H1 (cell line): ENCODE measurements around the gene HIBADH. TPM values are rescaled to one million over a fixed set of nuclear protein-coding genes. Genes with fewer than 3 reads are reported as not detected.

Experiments used
- CTCF ChIA-PET: fragments of 300-600 bp; sonication (Branson Sonifier 250); formaldehyde crosslinking; loops from one replicate; lab custom pipeline; 2021; ENCODE audit not compliant: partially characterized antibody; lab: Charles Lee
- POLR2A ChIA-PET: fragments of 300-600 bp; sonication (Branson Sonifier 250); formaldehyde crosslinking; loops from one replicate; lab custom pipeline; 2021; ENCODE audit warnings: inconsistent platforms; ENCODE audit not compliant: partially characterized antibody; lab: Charles Lee
- DNase-seq, 2 experiments: peaks; one replicate each; pipeline versions ENCODE4 v3.0.0 to v3.0.0-alpha.2; 2010 to 2022; ENCODE audit warnings: low spot score in 2 of 2, low read depth in 1 of 2, mixed read lengths in 1 of 2
- FAIRE-seq: peaks from 2 replicates; lab custom pipeline; 2011; peaks lifted over from hg19 to GRCh38; lab: Jason Lieb, UNC
- H2AFZ ChIP-seq: 2 replicates; pipeline ENCODE4 v1.8.1; 2012; ENCODE audit warnings: low read length, inconsistent platforms
- H2AK5ac ChIP-seq: 2 replicates; pipeline ENCODE4 v1.6.1; 2013; ENCODE audit warnings: low read depth, low read length
- H2BK120ac ChIP-seq: replicated peaks from 2 replicates; pipeline ENCODE3; 2013; ENCODE audit warnings: low read depth, low read length, inconsistent platforms
- H2BK12ac ChIP-seq: 2 replicates; pipeline ENCODE4 v1.6.1; 2013; ENCODE audit warnings: low read depth, low read length
- H2BK15ac ChIP-seq: 2 replicates; pipeline ENCODE4 v1.6.1; 2013; ENCODE audit warnings: low read length
- H2BK20ac ChIP-seq: 2 replicates; pipeline ENCODE4 v1.6.1; 2013; ENCODE audit warnings: low read length
- H2BK5ac ChIP-seq: 2 replicates; pipeline ENCODE4 v1.6.1; 2013; ENCODE audit warnings: low read depth, low read length
- H3K14ac ChIP-seq: 2 replicates; pipeline ENCODE4 v1.6.1; 2013; ENCODE audit warnings: inconsistent platforms; ENCODE audit not compliant: insufficient read length
- H3K18ac ChIP-seq: 2 replicates; pipeline ENCODE4 v1.6.1; 2013; ENCODE audit warnings: low read length; ENCODE audit errors: extremely low read depth
- H3K23ac ChIP-seq: 2 replicates; pipeline ENCODE4 v1.6.1; 2013; ENCODE audit warnings: inconsistent platforms; ENCODE audit not compliant: insufficient read length
- H3K23me2 ChIP-seq: 2 replicates; pipeline ENCODE4 v1.6.1; 2013; ENCODE audit warnings: low read depth, low read length
- H3K27ac ChIP-seq: 2 replicates; pipeline ENCODE4 v1.6.1; 2011; ENCODE audit warnings: low read depth, low read length, inconsistent platforms
- H3K27me3 ChIP-seq, 4 experiments: replicated peaks in 1 of 4; 1 replicate in 1 of 4; 2 replicates in 3 of 4; pipeline versions ENCODE4 v1.6.1 to v1.8.1; 2011 to 2013; ENCODE audit warnings: low read length in 3 of 4, mild to moderate bottlenecking in 3 of 4, inconsistent platforms in 2 of 4, mixed read lengths in 2 of 4, moderate library complexity in 1 of 4; ENCODE audit not compliant: control insufficient read depth in 3 of 4, insufficient read depth in 3 of 4; ENCODE audit errors: extremely low read depth in 1 of 4
- H3K36me3 ChIP-seq, 4 experiments: 2 replicates each; pipeline versions ENCODE4 v1.6.1 to v1.8.1; 2011 to 2013; ENCODE audit warnings: mild to moderate bottlenecking in 4 of 4, low read length in 3 of 4, moderate library complexity in 2 of 4, control low read depth in 1 of 4, inconsistent platforms in 1 of 4; ENCODE audit not compliant: insufficient read depth in 4 of 4, control insufficient read depth in 2 of 4
- H3K4ac ChIP-seq: replicated peaks from 2 replicates; pipeline ENCODE3; 2013; ENCODE audit warnings: low read length, low read depth, mixed read lengths, inconsistent platforms; ENCODE audit not compliant: insufficient read length
- H3K4me1 ChIP-seq, 4 experiments: replicated peaks in 1 of 4; 1 replicate in 1 of 4; 2 replicates in 3 of 4; pipeline versions ENCODE4 v1.6.1 to v1.8.1; 2011 to 2013; ENCODE audit warnings: low read length in 3 of 4, inconsistent platforms in 2 of 4, mixed read lengths in 1 of 4; ENCODE audit not compliant: insufficient read depth in 4 of 4, control insufficient read depth in 3 of 4
- H3K4me2 ChIP-seq, 2 experiments: 2 replicates each; pipeline versions ENCODE4 v1.6.1 to v1.8.1; 2011 to 2013; ENCODE audit warnings: low read depth in 2 of 2, low read length in 2 of 2, control low read depth in 1 of 2, inconsistent platforms in 1 of 2, mild to moderate bottlenecking in 1 of 2; ENCODE audit not compliant: insufficient read depth in 1 of 2
- H3K4me3 ChIP-seq, 4 experiments: fragments of 200-600, 300-600 bp in 1 of 4; sonication (generic), shearing (Covaris generic), sonication (Bioruptor Twin) in 1 of 4; 2 replicates each; pipeline versions ENCODE4 v1.5.1 to v1.8.1; 2011 to 2016; ENCODE audit warnings: low read length in 4 of 4, low read depth in 3 of 4, control low read depth in 2 of 4, inconsistent platforms in 2 of 4, mild to moderate bottlenecking in 2 of 4, mixed read lengths in 1 of 4, moderate library complexity in 1 of 4; ENCODE audit not compliant: insufficient read depth in 2 of 4; ENCODE audit errors: extremely low read depth in 1 of 4
- H3K56ac ChIP-seq: replicated peaks from 2 replicates; pipeline ENCODE3; 2013; ENCODE audit warnings: low read depth, mild to moderate bottlenecking, mixed read lengths, low read length, inconsistent platforms; ENCODE audit not compliant: insufficient read length
- H3K79me1 ChIP-seq: 2 replicates; pipeline ENCODE4 v1.6.1; 2013; ENCODE audit warnings: low read depth, low read length, control low read depth
- H3K79me2 ChIP-seq, 2 experiments: 2 replicates each; pipeline versions ENCODE4 v1.6.1 to v1.8.1; 2012 to 2013; ENCODE audit warnings: low read length in 2 of 2, mild to moderate bottlenecking in 2 of 2, inconsistent platforms in 1 of 2; ENCODE audit not compliant: insufficient read depth in 2 of 2, control insufficient read depth in 1 of 2
- H3K9ac ChIP-seq, 4 experiments: replicated peaks in 1 of 4; 1 replicate in 1 of 4; 2 replicates in 3 of 4; pipeline versions ENCODE4 v1.6.1 to v1.8.1; 2011 to 2013; ENCODE audit warnings: low read depth in 3 of 4, low read length in 3 of 4, control low read depth in 2 of 4, mild to moderate bottlenecking in 2 of 4, moderate library complexity in 2 of 4, inconsistent platforms in 1 of 4; ENCODE audit errors: extremely low read depth in 1 of 4
- H3K9me3 ChIP-seq, 2 experiments: 2 replicates each; pipeline versions ENCODE4 v1.6.1 to v1.8.1; 2012 to 2013; ENCODE audit warnings: mild to moderate bottlenecking in 2 of 2, moderate library complexity in 2 of 2, control low read depth in 1 of 2, inconsistent platforms in 1 of 2, low read depth in 1 of 2, low read length in 1 of 2, mixed read lengths in 1 of 2; ENCODE audit not compliant: insufficient read depth in 2 of 2
- H4K20me1 ChIP-seq, 2 experiments: replicated peaks in 1 of 2; 2 replicates each; pipeline versions ENCODE3 to v1.8.1; 2011 to 2013; ENCODE audit warnings: inconsistent platforms in 2 of 2, low read length in 2 of 2, mild to moderate bottlenecking in 1 of 2; ENCODE audit not compliant: insufficient read depth in 2 of 2, control insufficient read depth in 1 of 2
- H4K5ac ChIP-seq: 2 replicates; pipeline ENCODE4 v1.6.1; 2013; ENCODE audit warnings: low read length, low read depth, mixed read lengths, inconsistent platforms; ENCODE audit not compliant: insufficient read length
- H4K8ac ChIP-seq: 2 replicates; pipeline ENCODE4 v1.8.0; 2013; ENCODE audit warnings: mild to moderate bottlenecking, moderate library complexity, low read length, inconsistent platforms; ENCODE audit not compliant: insufficient read depth; ENCODE audit errors: extremely low read depth
- H4K91ac ChIP-seq: replicated peaks from 2 replicates; pipeline ENCODE3; 2013; ENCODE audit warnings: low read length, mixed read lengths, inconsistent platforms; ENCODE audit not compliant: insufficient read length
- ASH2L ChIP-seq: fragments of 200-600, 300-600 bp; sonication (generic); IDR thresholded peaks from one replicate; pipeline ENCODE4 v1.7.1; 2017; ENCODE audit warnings: low read length
- EGR1 ChIP-seq: IDR thresholded peaks from 2 replicates; pipeline ENCODE4 v1.6.1; 2011; ENCODE audit warnings: low read depth, low read length, borderline replicate concordance
- EP300 ChIP-seq, 2 experiments: IDR thresholded peaks; 1 replicate in 1 of 2; 2 replicates in 1 of 2; pipeline ENCODE4 v1.6.1; 2011 to 2012; ENCODE audit warnings: low read depth in 2 of 2, low read length in 2 of 2, mild to moderate bottlenecking in 2 of 2, borderline replicate concordance in 1 of 2, inconsistent platforms in 1 of 2, moderate library complexity in 1 of 2
- GABPA ChIP-seq: IDR thresholded peaks from 2 replicates; pipeline ENCODE4 v1.6.1; 2011; ENCODE audit warnings: mild to moderate bottlenecking, low read length, moderate library complexity, borderline replicate concordance; ENCODE audit not compliant: insufficient read depth
- MAX ChIP-seq: IDR thresholded peaks from 2 replicates; pipeline ENCODE4 v1.6.1; 2012; ENCODE audit warnings: inconsistent platforms
- WGBS, 2 experiments: shearing (Covaris generic) in 1 of 2; methylation state at CpG; one replicate each; pipeline versions ENCODE4 v1.1.6 to v1.1.7; 2013 to 2015; ENCODE audit warnings: low lambda C conversion rate in 2 of 2, mixed read lengths in 2 of 2, inconsistent platforms in 1 of 2, low coverage in 1 of 2, missing lambda C conversion rate in 1 of 2; ENCODE audit not compliant: insufficient replicate concordance in 2 of 2, insufficient coverage in 1 of 2, insufficient read length in 1 of 2; ENCODE audit errors: extremely low coverage in 1 of 2, missing lambda C conversion rate in 1 of 2; 5-methylcytosine and 5-hydroxymethylcytosine counted together
- polyA plus RNA-seq, 7 experiments: library from polyadenylated mRNA; depleted of rRNA in 3 of 7; stranded (reverse) in 5 of 7; unstranded in 2 of 7; fragments of >200 nt in 5 of 7; fragments of 200-250 nt in 2 of 7; gene quantifications; 1 replicate in 5 of 7; 2 replicates in 1 of 7; 4 replicates in 1 of 7; pipeline versions ENCODE4 v1.2.1 to v1.2.3, GENCODE V29; 2011 to 2013; ENCODE audit warnings: missing spikeins in 2 of 7, mixed read lengths in 2 of 7
- total RNA-seq: library from RNA; stranded (reverse); fragmentation: NEBNext Ultra II Directional; extraction: Animal tissue kit (Norgen Biotek cat#: 25700); gene quantifications from 2 replicates; pipeline ENCODE4 v1.2.1, GENCODE V29; 2021

HIBADH gene
- total and polyA plus RNA-seq, 2 of the 8 experiments (the other 6 are each of a cell fraction or from before 2014, with no cell fraction given) = 30.1 to 39.5 TPM

GRCh38 chr7:27697861-27698430 lies 35.3 kb upstream of the HIBADH start:
- no peak overlapping the region for H3K4me2 ChIP-seq

More at GRCh38 chr7:27697861-27698430, 35.3 kb upstream of the HIBADH start:
- Histone ChIP-seq H3K36me3 (no peaks in the 10 kb centered on the region), H3K4ac (no peak overlapping the region), H2BK5ac (no peak overlapping the region), H2AK5ac (no peak overlapping the region), H3K23ac (no peak overlapping the region), H3K4me1 (no peaks in the 10 kb centered on the region), H3K9ac (no peak overlapping the region), H3K4me3 (no peak overlapping the region), H4K91ac (no peak overlapping the region), H3K56ac (no peak overlapping the region), H3K23me2 (no peaks in the 10 kb centered on the region), H2BK20ac (no peak overlapping the region), H3K14ac (no peak overlapping the region), H2AFZ (no peak overlapping the region), H3K27me3 (no peaks in the 10 kb centered on the region), H4K5ac (no peak overlapping the region), H3K9me3 (no peaks in the 10 kb centered on the region), H3K79me2 (no peaks in the 10 kb centered on the region), H4K8ac (no peak overlapping the region), H2BK120ac (no peak overlapping the region), H4K20me1 (no peaks in the 10 kb centered on the region), H2BK12ac (no peak overlapping the region), H3K79me1 (no peaks in the 10 kb centered on the region), H3K27ac (no peak overlapping the region), H2BK15ac (no peak overlapping the region), H3K18ac (no peak overlapping the region)
- FAIRE-seq (no peak), DNase-seq (no peak)
- TF ChIP-seq EP300 (IDR thresholded peaks at IDR 0.05; ENCODE audit: borderline replicate concordance in 1 of 2, low read depth in 2 of 2, low read length in 2 of 2) (no peak), ASH2L (no peak), EGR1 (no peak), GABPA (no peak), MAX (no peak)
- ChIA-PET POLR2A (no interaction called here), CTCF (interaction anchor here (0.7 to 2.5 kb wide), 4 partner anchors 9 to 396 kb away, joined by 3 to 7 read pairs (median 4); no protein-coding TSS in a partner anchor)
- 83% methylated on average over 3 of the region's 3 CpGs; no CpG with 5 or more reads in 1 of the 2 experiments for WGBS, 2 experiments
